NCI-H446 treated with DMSO at 0.1 percent for 48 hours (cell line): ENCODE results near the gene KARS1.
A peak's percentile ranks its signal among the peaks of the same experiment; 100 is the strongest.

Source experiments
- DNase-seq: peaks from one replicate; lab custom pipeline; 2025; lab: John Stamatoyannopoulos, UW

KARS1 gene

GRCh38 chr16:75647492-75648264, at the start of gene KARS1, which contains the start of gene TERF2IP:
Gene KARS1, minus strand, starts transcription at chr16:75647665. Its CDS starts 26 bp downstream, at chr16:75647639.
Gene TERF2IP, plus strand, starts transcription at chr16:75647773. Its CDS starts 110 bp downstream, at chr16:75647883.
- peak; percentile 81 for DNase-seq

GRCh38 chr16:75695708-75696107, 48.2 kb upstream of the KARS1 start:
- no peak for DNase-seq

GRCh38 chr16:75687361-75687760, 39.9 kb upstream of the KARS1 start:
- no peak for DNase-seq

DNA sequence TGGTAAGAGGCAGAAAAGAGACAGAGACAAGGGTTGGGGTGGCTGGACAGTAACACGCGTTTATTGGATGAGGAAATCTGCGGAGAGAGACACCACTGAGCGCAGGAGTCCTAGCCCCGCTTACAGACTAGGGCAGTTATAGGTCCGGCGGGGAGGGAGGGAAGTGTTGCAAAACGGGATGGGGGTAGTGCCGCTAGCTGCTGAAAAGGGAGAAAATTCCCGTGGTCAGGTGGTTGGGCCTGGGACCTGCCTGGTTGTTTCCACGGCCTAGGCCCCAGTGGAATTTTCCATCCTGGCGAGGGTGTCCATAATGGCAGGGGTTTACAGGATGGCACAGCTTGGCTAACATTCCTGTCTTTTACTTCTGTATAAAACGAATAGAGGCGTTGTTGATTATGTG, 34.8 kb upstream of the KARS1 start:
- DNase-seq, result no peak

- DNase-seq, result no peak
Measured at GRCh38 chr16:75679366-75679765, 31.9 kb upstream of the KARS1 start.

- no peak for DNase-seq
Measured at GRCh38 chr16:75676909-75677308, 29.4 kb upstream of the KARS1 start, which contains the start of gene CPHXL2. Gene CPHXL2, minus strand, starts transcription at chr16:75677009. Its CDS starts 10 bp downstream, at chr16:75676999.

GRCh38 chr16:75667503-75667902, 20.0 kb upstream of the KARS1 start:
- no peak for DNase-seq

GRCh38 chr16:75660726-75661302, 13.3 kb upstream of the KARS1 start:
- no peak for DNase-seq

GRCh38 chr16:75660321-75660720, 12.9 kb upstream of the KARS1 start:
- DNase-seq, result no peak

GRCh38 chr16:75658175-75658574, 10.7 kb upstream of the KARS1 start:
- no peak for DNase-seq

GRCh38 chr16:75653922-75654321, 6.5 kb upstream of the KARS1 start:
- DNase-seq, result no peak

- peak; percentile 5 for DNase-seq
Measured at GRCh38 chr16:75648265-75649076, 1.0 kb upstream of the KARS1 start.

- no peak for DNase-seq
Measured at GRCh38 chr16:75647112-75647491, 363 bp downstream of the KARS1 start.

- DNase-seq, result no peak
Measured at GRCh38 chr16:75644240-75645012, 3.0 kb downstream of the KARS1 start.

- no peak for DNase-seq
Measured at GRCh38 chr16:75640598-75640997, 6.9 kb downstream of the KARS1 start.

GRCh38 chr16:75635036-75635435, 12.4 kb downstream of the KARS1 start:
- DNase-seq, result no peak

- DNase-seq, result no peak
Measured at GRCh38 chr16:75632857-75633256, 14.6 kb downstream of the KARS1 start.

DNA sequence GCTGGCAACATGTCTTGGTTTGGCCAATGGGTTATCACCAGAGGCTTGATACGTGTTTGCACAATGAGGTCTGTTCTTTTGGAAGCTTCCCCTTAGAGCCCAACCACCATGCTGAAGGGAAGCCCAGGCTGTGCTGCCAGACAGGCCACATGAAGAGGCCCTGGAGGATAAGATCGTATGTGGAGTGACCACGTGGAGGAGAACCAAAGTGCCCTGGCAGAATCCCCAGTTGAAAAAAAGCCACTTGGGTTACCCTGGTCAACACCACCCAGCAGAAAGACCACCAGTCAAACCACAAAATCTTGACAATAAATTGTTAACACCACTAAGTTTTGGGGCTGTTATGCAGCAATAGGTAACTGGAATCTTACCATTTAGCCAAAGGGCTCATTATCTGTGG, 17.4 kb downstream of the KARS1 start:
- no peak for DNase-seq

DNA sequence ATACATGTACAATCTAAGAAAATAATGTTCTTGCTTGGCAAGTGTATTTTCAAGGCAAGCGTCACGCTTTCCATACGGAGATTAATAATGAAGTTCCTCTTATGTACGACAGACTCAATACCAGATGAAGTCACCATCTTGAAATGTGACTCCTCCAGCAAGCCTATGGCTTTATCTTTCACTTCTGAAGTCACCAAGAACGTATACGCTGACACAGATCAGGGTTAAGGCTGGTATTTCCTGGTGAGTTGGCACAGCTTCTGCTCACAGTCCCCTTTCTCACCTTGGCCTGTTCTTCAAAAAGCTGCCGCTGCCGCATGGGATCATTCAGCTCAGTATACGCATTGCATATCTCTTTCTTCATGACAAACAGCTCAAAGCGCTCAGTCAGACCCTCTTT, 18.3 kb downstream of the KARS1 start:
- no peak for DNase-seq

GRCh38 chr16:75628351-75628750, 19.1 kb downstream of the KARS1 start:
- DNase-seq, result no peak

GRCh38 chr16:75627851-75628250, 19.6 kb downstream of the KARS1 start:
- no peak for DNase-seq

DNA sequence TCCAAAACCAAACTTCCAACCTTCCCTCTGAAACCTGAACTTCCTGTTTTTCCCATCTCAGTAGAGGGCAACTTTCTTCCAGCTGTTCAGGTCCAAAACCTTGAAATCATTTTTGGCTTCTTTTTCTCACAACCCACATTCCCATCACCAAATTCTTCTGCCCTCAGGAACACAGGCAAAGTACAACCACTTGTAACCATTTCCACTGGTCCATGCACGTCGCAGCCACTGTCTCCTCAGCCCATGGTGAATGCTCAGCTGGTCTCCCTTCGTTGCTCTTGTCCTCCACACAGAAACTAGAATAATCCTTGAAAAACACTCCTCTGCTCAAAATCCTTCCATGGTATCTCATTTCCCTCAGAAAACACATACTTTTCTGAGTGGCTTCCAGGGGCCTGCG, 20.7 kb downstream of the KARS1 start:
- DNase-seq, result no peak
